K562 (cell line): ENCODE data around the gene FAM217B. TPM values are rescaled to one million over a fixed set of nuclear protein-coding genes. Genes with fewer than 3 reads are reported as not detected.

Experiments used
- HINFP ChIP-seq: fragments of 450-650 bp; conservative IDR thresholded peaks from 2 replicates; pipeline ENCODE4 v1.6.1; 2016; ENCODE audit warnings: missing genetic modification characterization, low read depth, mild to moderate bottlenecking, control low read depth, missing compliant biosample characterization
- NR0B1 ChIP-seq: fragments of 450-650 bp; IDR thresholded peaks from one replicate; pipeline ENCODE4 v1.6.1; 2018; ENCODE audit warnings: mild to moderate bottlenecking, moderate library complexity; ENCODE audit not compliant: partially characterized antibody
- OTX1 ChIP-seq: fragments of 450-650 bp; formaldehyde crosslinking; IDR thresholded peaks from 2 replicates; pipeline ENCODE4 v1.4.0; 2022; ENCODE audit warnings: mild to moderate bottlenecking
- TSHZ1 ChIP-seq: fragments of 250-450 bp; sonication (Bioruptor Pico); IDR thresholded peaks from 2 replicates; pipeline ENCODE4 v1.4.0; 2020; ENCODE audit warnings: mild to moderate bottlenecking, moderate library complexity
- polyA plus RNA-seq, 8 experiments: library from polyadenylated mRNA; depleted of rRNA in 4 of 8; stranded (reverse) in 5 of 8; unstranded in 3 of 8; fragments of >200 nt; fragmentation: Nextera tagmentation in 2 of 8; fragmentation: Illumina TruSeq in 1 of 8; extraction: Ambion mirVana in 2 of 8; extraction: Trizol in 1 of 8; gene quantifications; 2 replicates each; pipeline versions ENCODE4 v1.2.1 to v1.2.3, GENCODE V29; 2011 to 2014; ENCODE audit warnings: inconsistent platforms in 1 of 8, missing spikeins in 1 of 8
- total RNA-seq, 7 experiments: library from RNA; depleted of rRNA in 6 of 7; stranded (reverse); fragments of >200 nt in 6 of 7; fragmentation: Illumina TruSeq in 2 of 7; extraction: Trizol in 2 of 7; gene quantifications; 2 replicates each; pipeline versions ENCODE4 v1.2.1 to v1.2.3, GENCODE V29; 2011 to 2021; ENCODE audit warnings: low replicate concordance in 1 of 7

The FAM217B gene
- total and polyA plus RNA-seq, 9 of the 15 experiments (the other 6 are each of a cell fraction or from before 2014, with no cell fraction given): 4.8 to 11.4 (median 6.9) TPM

- TF ChIP-seq HINFP (tag) (no peak), OTX1 (no peak), TSHZ1 (no peak), NR0B1 (no peak)
Observed at GRCh38 chr20:59939052-59939878, 924 bp upstream of the FAM217B start (continued).
